ENCODE results near the gene FOSL1.
A peak's percentile ranks its signal among the peaks of the same experiment; 100 is the strongest.

FOSL1 gene

DNA sequence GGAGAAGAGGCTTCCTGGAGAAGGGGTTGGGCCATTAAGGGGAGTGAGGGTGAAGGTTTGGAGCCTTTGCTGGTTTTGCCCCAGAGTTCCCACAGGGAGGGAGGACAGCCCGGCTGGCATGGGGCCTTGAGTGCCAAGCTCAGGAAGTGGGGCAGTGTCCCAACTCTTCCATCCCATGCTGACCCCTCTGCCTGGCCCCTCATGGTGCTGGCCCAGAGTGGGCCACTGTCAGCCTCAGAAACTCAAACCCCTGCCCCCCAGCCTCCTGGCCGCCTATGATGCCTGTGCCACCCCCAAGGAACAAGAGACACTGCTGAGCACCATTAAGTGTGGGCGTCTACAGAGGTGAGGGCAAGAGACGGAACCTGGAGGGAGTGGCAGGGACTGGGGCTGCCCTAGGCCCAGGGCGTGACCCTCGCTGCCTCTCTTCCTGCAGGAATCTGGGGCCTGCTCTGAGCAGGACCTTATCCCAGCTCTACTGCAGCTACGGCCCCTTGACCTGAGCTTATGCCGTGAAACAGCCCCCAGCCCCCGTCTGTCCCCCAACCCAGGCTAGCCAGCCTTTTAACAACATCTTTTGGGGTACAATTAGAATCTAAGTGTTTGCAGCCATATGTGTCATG lies 34.5 kb downstream of the FOSL1 start:
- TF ChIP-seq, protein P1, sequence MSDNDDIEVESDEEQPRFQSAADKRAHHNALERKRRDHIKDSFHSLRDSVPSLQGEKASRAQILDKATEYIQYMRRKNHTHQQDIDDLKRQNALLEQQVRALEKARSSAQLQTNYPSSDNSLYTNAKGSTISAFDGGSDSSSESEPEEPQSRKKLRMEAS (IDR thresholded peaks at IDR 0.05; ENCODE audit: low read depth, low read length) = no peak
- TF ChIP-seq POLR2A (IDR thresholded peaks at IDR 0.05; ENCODE audit: extremely low read depth, insufficient read length) = no peak
- no peak for TF ChIP-seq MYC (IDR thresholded peaks at IDR 0.05; ENCODE audit: low read depth, low read length)
- TF ChIP-seq, protein P2, sequence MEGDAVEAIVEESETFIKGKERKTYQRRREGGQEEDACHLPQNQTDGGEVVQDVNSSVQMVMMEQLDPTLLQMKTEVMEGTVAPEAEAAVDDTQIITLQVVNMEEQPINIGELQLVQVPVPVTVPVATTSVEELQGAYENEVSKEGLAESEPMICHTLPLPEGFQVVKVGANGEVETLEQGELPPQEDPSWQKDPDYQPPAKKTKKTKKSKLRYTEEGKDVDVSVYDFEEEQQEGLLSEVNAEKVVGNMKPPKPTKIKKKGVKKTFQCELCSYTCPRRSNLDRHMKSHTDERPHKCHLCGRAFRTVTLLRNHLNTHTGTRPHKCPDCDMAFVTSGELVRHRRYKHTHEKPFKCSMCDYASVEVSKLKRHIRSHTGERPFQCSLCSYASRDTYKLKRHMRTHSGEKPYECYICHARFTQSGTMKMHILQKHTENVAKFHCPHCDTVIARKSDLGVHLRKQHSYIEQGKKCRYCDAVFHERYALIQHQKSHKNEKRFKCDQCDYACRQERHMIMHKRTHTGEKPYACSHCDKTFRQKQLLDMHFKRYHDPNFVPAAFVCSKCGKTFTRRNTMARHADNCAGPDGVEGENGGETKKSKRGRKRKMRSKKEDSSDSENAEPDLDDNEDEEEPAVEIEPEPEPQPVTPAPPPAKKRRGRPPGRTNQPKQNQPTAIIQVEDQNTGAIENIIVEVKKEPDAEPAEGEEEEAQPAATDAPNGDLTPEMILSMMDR (IDR thresholded peaks at IDR 0.05; ENCODE audit: low read depth, low read length) = no peak
- H3K4me3 ChIP-seq (ENCODE audit: low read depth, low read length) = no peak overlapping the region
- DNase-seq (ENCODE audit: low read depth) = no peak

DNA sequence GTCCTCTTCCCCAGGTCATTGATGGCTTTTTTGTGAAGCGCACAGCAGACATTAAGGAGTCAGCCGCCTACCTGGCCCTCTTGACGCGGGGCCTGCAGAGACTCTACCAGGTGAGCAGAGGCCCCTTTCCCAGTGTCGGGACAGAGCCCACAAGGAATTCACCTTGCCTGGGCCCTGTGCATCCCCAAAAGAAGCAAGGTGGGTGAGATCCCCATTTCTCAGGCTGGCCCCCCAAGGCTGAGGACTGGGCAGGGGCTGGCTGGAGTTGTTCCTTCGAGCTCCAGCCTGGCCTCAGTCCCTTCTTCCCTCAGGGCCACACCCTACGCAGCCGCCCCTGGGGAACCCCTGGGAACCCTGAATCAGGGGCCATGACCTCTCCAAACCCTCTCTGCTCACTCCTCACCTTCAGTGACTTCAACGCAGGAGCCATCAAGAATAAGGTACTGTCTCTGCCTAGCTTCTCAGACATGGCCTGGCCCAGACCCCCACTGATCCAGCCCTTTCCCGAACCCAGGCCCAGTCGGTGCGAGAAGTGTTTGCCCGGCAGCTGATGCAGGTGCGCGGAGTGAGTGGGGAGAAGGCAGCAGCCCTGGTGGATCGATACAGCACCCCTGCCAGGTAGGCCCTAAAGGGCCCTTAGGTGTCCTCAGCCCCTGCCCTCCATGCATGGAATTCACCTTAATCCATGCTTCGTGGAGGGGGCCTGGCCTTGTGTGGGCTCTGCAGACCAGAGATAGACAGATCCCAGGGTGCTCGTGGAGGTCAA lies 35.3 kb downstream of the FOSL1 start:
- no peak for DNase-seq (ENCODE audit: low read depth)
- H3K4me3 ChIP-seq (ENCODE audit: low read depth, low read length) = no peak overlapping the region
- TF ChIP-seq, protein P1 (IDR thresholded peaks at IDR 0.05; ENCODE audit: low read depth, low read length) = no peak
- TF ChIP-seq, protein P2 (IDR thresholded peaks at IDR 0.05; ENCODE audit: low read depth, low read length) = no peak
- TF ChIP-seq POLR2A (IDR thresholded peaks at IDR 0.05; ENCODE audit: extremely low read depth, insufficient read length) = no peak
- no peak for TF ChIP-seq MYC (IDR thresholded peaks at IDR 0.05; ENCODE audit: low read depth, low read length)

DNA sequence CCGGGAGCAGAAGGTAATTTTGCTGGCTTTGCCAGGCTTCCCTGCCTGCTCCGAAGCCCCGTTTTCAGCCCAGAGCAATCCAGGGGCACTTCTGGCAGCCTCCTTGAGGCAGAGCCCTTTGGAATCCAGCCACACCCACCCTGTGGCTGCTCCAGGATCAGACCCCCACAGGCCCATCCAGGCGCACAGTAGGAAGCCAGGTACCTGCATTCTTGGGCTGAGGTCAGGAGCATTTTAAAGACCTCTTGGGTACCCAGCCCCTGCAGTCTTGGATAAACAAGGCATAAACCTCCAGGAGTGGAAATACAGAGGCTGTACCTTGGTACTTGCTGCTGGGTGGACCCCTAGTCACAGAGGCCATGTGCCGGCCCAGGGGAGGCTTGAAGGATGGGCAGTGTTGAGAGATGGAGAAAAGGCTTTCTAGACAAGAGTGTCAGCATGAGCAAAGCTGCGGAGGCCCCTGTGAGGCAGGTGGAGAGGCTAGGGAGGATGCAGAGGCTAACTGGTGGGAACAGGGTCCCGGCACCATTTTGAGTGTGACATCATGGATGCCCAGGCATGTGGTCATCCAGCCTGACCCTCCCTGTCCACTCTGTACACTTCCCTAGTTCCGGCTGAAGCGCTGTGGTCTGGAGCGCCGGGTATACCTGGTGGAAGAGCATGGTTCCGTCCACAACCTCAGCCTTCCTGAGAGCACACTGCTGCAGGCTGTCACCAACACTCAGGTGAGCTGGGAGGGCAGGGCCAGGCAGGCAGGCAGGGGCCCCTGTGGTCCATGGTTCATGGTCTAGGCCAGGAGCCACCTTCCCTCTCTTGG lies 36.1 kb downstream of the FOSL1 start:
- DNase-seq (ENCODE audit: low read depth) = no peak
- no peak overlapping the region for H3K4me3 ChIP-seq (ENCODE audit: low read depth, low read length)
- TF ChIP-seq POLR2A (IDR thresholded peaks at IDR 0.05; ENCODE audit: extremely low read depth, insufficient read length) (no peak), MYC (IDR thresholded peaks at IDR 0.05; ENCODE audit: low read depth, low read length) (no peak)
- TF ChIP-seq, protein P2 (IDR thresholded peaks at IDR 0.05; ENCODE audit: low read depth, low read length) = no peak
- TF ChIP-seq, protein P1 (IDR thresholded peaks at IDR 0.05; ENCODE audit: low read depth, low read length) = no peak

DNA sequence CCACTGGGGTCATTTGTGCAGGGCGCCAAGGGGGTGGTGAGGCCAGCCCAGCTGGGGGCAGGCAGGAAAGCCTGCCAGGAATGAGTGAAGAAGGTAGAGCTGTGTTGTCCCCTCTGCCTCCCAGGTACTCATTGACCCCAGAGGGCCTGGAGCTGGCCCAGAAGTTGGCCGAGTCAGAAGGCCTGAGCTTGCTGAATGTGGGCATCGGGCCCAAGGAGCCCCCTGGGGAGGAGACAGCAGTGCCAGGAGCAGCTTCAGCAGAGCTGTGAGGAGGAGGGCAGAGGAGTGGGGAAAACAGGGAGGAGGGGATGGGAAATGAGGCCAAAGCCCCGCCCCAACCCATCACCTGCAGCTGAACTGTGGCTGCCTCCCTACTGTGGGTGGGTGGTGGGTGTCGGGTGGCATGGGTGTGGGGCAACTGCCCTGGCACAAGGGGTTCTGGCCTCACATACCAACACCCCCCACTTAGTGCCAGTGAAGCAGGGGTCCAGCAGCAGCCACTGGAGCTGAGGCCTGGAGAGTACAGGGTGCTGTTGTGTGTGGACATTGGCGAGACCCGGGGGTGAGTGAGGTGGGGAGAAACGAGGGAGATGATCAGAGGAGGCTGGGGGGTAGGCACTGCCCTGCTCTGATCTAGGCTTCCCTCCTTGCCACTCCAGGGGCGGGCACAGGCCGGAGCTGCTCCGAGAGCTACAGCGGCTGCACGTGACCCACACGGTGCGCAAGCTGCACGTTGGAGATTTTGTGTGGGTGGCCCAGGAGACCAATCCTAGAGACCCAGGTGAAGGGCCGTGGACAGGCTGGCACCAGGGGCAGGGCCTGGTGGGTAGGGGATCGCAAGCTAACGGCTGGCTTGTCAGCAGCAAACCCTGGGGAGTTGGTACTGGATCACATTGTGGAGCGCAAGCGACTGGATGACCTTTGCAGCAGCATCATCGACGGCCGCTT lies 37.0 kb downstream of the FOSL1 start:
- H3K4me3 ChIP-seq (ENCODE audit: low read depth, low read length) = no peak overlapping the region
- TF ChIP-seq, protein P2 (IDR thresholded peaks at IDR 0.05; ENCODE audit: low read depth, low read length) = no peak
- no peak for TF ChIP-seq MYC (IDR thresholded peaks at IDR 0.05; ENCODE audit: low read depth, low read length)
- TF ChIP-seq POLR2A (IDR thresholded peaks at IDR 0.05; ENCODE audit: extremely low read depth, insufficient read length) = no peak
- TF ChIP-seq, protein P1 (IDR thresholded peaks at IDR 0.05; ENCODE audit: low read depth, low read length) = no peak
- peak; percentile 5 for DNase-seq (ENCODE audit: low read depth)
